ELR (cell line): Measurements from ENCODE around the gene EPHA4.

Experiments used
- DNase-seq: peaks from one replicate; pipeline ENCODE4 v3.0.0-alpha.2; 2015; ENCODE audit warnings: low read depth

Gene EPHA4

GRCh38 chr2:221476195-221476594 lies 95.9 kb downstream of the EPHA4 start:
- no peak for DNase-seq

DNA sequence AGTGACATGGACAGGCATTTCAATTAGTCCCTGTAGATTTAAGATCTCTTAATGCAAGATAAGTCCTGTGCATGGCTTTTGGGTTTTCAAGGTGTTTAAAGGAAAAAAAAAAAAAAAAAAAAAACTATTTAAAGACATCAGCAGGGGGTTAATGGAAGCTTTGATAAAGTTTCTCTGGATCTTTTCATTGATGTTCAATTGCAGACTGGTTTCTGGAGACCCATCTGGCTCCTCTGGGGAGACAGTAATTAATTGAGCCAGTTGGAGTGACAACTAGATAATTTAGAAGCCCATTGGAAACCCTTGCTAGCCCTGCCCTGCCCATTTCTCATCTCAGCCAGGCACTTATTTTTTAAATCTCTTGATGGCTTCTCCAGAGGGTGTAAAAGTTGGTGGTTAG lies 98.7 kb downstream of the EPHA4 start:
- DNase-seq = no peak

GRCh38 chr2:221468317-221468716 lies 103.8 kb downstream of the EPHA4 start:
- DNase-seq = no peak

- no peak for DNase-seq
These were observed 104.5 kb downstream of the EPHA4 start for GRCh38 chr2:221467610-221468009.

- no peak for DNase-seq
These were observed 105.4 kb downstream of the EPHA4 start for GRCh38 chr2:221466744-221467143.

- no peak for DNase-seq
These were observed 106.3 kb downstream of the EPHA4 start for GRCh38 chr2:221465776-221466175.

GRCh38 chr2:221464971-221465370 lies 107.1 kb downstream of the EPHA4 start:
- DNase-seq = no peak

- no peak for DNase-seq
These were observed 108.7 kb downstream of the EPHA4 start for GRCh38 chr2:221463241-221463896.

GRCh38 chr2:221461901-221462300 lies 110.2 kb downstream of the EPHA4 start:
- DNase-seq = peak; percentile 20

DNA sequence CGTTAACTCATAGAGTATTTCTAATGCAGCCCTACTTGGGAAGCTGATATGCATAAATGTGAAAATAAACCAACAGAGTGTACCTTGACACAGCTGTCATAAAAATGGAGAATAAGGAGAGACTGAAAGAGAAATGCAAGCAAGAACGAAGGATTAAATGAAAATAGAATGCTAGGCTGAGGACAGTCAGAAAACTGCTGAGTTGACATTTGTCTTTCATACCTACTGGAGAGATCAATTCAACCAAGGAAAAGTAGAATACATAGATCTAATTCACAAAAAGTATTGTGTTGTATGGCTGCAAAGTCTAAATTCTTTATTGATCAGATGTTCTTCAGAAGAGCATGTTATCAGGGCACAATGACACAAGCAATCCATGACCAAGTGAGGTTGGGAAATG lies 112.0 kb downstream of the EPHA4 start:
- no peak for DNase-seq

- DNase-seq = no peak
These were observed 113.5 kb downstream of the EPHA4 start for GRCh38 chr2:221458578-221458977.

DNA sequence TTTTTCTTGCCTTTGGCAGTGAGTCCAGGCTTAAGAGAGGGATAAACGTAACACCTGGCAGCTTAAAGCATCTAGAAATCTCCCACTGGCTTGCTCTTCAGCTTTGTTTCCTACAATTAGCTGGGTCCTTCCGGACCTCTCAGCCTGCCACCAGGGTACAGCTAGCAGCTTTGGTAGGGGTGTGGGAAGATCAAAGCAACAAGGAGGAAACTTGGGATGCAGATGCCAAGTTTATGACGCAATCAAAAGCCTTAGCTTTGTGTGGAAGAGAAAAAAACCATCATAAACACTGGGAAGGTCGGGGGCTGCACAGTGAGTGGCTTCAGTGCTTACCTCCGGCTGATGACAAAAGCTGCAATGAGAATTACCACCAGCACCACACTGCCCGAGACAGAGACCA lies 116.9 kb downstream of the EPHA4 start:
- DNase-seq = no peak

- DNase-seq = no peak
These were observed 117.5 kb downstream of the EPHA4 start for GRCh38 chr2:221454459-221455105.

GRCh38 chr2:221451862-221452788 lies 120.0 kb downstream of the EPHA4 start:
- no peak for DNase-seq

DNA sequence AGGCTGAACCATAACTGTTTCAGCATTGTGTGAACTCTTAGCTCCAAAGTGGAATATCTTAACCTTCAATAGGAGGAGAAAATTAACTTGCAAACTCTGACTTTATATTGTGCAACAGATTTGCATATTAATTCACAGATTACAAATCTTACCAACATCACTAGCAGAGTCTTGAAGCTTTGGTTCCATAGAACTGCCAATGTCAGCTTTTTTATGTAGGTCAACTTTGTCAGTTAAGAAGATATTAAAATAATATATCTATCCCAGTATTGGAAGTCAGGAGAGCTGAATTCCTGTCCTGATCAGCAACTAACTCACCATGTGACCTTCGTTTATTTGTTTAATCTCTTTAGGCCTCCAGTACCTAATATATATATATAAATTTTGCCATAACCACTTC lies 121.8 kb downstream of the EPHA4 start:
- no peak for DNase-seq

GRCh38 chr2:221449406-221449805 lies 122.7 kb downstream of the EPHA4 start:
- no peak for DNase-seq

GRCh38 chr2:221448844-221449390 lies 123.2 kb downstream of the EPHA4 start:
- no peak for DNase-seq

GRCh38 chr2:221448057-221448843 lies 123.9 kb downstream of the EPHA4 start:
- DNase-seq = no peak

- peak; percentile 13 for DNase-seq
These were observed 124.8 kb downstream of the EPHA4 start for GRCh38 chr2:221447310-221447709.

DNA sequence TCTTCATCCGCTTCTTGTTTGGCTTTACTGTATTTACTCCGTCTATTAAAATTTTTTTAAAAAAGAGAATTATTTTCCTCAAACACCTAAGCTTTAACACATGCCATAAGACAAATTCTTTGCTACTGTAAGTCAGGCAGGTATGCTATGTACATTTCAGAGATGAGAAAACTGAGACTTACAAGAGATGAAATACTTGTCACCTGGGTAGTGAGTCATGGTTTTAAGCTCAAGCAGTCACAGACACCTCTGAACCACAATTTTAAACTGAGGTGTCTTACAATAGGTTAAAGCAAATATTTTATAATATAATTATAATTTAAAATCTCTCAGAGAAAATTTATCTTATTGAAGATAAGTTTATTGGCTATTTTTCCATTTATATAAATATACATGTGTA lies 126.0 kb downstream of the EPHA4 start:
- DNase-seq = no peak

DNA sequence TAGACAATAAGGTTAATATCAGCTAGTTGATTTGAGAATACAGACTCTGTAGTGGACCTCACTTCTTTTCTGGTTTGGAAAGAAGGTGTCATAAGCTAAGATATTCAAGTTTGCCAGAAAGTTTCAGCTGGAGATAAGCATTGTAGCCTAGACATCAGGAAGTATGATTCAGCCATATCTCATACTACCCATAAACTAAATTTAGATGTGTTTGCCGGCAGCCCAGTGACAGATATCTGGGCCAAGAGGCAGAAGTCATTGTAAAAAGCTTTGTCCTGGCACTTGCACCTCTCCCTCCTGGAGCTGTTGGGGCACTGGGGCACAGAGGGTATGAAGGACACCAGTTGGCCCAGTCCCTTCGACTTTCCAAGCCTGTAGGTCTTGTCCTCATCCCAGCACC lies 128.0 kb downstream of the EPHA4 start:
- DNase-seq = peak; percentile 63

DNA sequence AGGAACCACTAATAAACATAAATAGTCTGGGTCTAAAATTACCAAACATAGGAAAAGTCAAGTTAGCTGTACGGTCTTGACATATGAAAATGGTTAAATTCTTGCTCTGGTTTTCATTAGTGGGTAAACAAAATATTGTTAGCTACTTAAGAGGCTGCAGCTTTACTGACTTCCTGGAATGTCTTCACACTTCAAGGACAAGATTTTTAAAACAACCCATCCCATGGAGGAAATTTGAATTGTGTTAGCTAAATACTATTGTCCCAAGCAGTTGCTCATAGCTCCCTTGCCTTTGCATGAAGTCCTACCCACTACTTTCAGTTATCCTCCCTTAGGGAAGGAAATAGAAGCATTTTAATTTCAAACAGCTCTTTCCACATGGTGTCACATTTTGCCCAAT lies 128.5 kb downstream of the EPHA4 start:
- DNase-seq = no peak
